ENCODE data around the gene AGPAT1. TPM values are rescaled to one million over a fixed set of nuclear protein-coding genes. Genes with fewer than 3 reads are reported as not detected.

The AGPAT1 gene
- polyA plus RNA-seq, 5 donors: 65.1 to 83.4 (median 71.7) TPM

DNA sequence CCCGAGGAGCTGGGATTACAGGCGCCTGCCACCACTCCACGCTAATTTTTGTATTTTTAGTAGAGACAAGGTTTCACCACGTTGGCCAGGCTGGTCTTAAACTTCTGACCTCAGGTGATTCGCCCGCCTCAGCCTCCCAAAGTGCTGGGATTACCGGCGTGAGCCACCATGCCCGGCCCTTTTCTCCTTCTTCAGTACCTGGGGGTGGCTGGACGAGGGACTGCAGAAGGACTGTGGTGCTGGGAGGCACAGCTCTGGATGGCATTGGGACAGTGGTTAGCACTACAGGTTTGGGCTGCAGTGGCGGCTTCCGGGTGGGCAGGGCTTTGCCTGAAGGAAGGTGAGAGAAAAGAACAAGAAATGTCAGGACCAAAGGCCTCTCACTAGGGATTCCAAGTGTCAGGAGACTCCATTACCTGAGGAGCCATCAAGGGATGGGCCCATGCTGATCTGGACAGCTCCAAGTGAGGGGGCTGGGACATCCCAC lies 55.3 kb downstream of the AGPAT1 start:
- DNase-seq: no peak

DNA sequence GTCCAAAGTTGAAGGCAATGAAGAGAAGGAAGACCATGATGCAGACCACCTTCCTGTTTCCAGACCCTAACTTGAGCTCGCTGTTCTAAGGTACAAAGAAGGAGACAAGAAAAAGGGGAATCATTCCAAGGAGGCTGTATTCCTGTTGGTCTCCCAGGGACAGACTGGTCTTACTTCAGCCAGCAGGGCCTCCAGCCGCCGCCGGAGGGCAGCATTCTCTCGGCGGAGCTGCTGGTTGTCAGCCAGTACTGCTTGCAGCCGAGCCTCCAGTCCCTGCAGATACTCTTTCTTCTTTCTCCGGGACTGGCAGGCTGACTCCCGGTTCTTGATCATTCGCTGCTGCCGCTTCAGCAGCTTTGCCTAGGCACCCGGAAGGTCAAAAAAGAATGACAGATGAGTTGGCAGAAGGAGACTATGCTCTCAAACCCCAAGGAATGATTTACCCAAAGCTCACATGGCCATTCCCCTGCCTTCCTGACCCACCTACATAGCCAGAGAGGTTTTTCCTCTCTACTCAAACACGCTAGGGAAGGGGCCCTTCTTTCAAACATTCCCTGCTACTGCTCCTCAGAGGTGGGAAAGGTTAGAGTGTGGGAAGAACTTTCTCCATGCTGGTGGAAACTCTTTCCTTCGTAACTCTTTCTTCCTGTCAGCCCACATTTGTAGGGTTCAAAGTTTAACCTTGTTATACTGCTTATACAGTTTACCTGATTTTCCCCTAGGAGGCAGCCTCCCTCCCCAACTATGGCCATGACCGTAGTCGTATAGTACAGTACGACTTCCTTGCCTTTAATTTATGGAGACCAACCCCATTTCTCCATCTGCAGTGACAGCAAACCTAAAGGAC lies 56.9 kb downstream of the AGPAT1 start:
- DNase-seq: peak; percentile 74 to 82

Other genes with a start within 250 kb of the AGPAT1 start
- gene C2, start 248.4 kb downstream of the AGPAT1 start, polyA plus RNA-seq (ENCODE audit: insufficient read depth in 1 of 5, insufficient read length in 5 of 5, low replicate concordance in 1 of 5): 1 to 10 TPM; 3.6 to 7.4 (median 6.0) TPM
- gene CFB, start 230.0 kb downstream of the AGPAT1 start, polyA plus RNA-seq (ENCODE audit: insufficient read depth in 1 of 5, insufficient read length in 5 of 5, low replicate concordance in 1 of 5): 1 to 10 TPM; 2.1 to 8.6 (median 4.3) TPM
- 10 to 100 TPM; 76.5 to 93.4 (median 81.9) TPM for gene NELFE, start 217.1 kb downstream of the AGPAT1 start, polyA plus RNA-seq (ENCODE audit: insufficient read depth in 1 of 5, insufficient read length in 5 of 5, low replicate concordance in 1 of 5)
- 10 to 100 TPM; 32.1 to 43.2 (median 41.7) TPM for gene SKIC2, start 216.9 kb downstream of the AGPAT1 start, polyA plus RNA-seq (ENCODE audit: insufficient read depth in 1 of 5, insufficient read length in 5 of 5, low replicate concordance in 1 of 5)
- gene DXO, start 203.9 kb downstream of the AGPAT1 start, polyA plus RNA-seq (ENCODE audit: insufficient read depth in 1 of 5, insufficient read length in 5 of 5, low replicate concordance in 1 of 5): 10 to 100 TPM; 22.7 to 31.8 (median 27.5) TPM
- gene C4A, start 194.0 kb downstream of the AGPAT1 start, polyA plus RNA-seq (ENCODE audit: insufficient read depth in 1 of 5, insufficient read length in 5 of 5, low replicate concordance in 1 of 5): 10 to 100 TPM in 1 of 5 donors, 1 to 10 TPM in 4; 4.6 to 17.8 (median 7.6) TPM
- 10 to 100 TPM in 2 of 5 donors, 1 to 10 TPM in 3; 6.0 to 20.5 (median 8.7) TPM for gene C4B, start 161.3 kb downstream of the AGPAT1 start, polyA plus RNA-seq (ENCODE audit: insufficient read depth in 1 of 5, insufficient read length in 5 of 5, low replicate concordance in 1 of 5)
- gene CYP21A2, start 137.7 kb downstream of the AGPAT1 start, polyA plus RNA-seq (ENCODE audit: insufficient read depth in 1 of 5, insufficient read length in 5 of 5, low replicate concordance in 1 of 5): 1 to 10 TPM in 1 of 5 donors, under 1 TPM in 4; 0.26 to 1.2 (median 0.87) TPM
- gene TNXB, start 66.7 kb downstream of the AGPAT1 start, polyA plus RNA-seq (ENCODE audit: insufficient read depth in 1 of 5, insufficient read length in 5 of 5, low replicate concordance in 1 of 5): 10 to 100 TPM in 4 of 5 donors, 1 to 10 TPM in 1; 9.0 to 24.8 (median 11.6) TPM
- 10 to 100 TPM; 88.5 to 98.9 (median 91.0) TPM for gene ATF6B, start 47.8 kb downstream of the AGPAT1 start, polyA plus RNA-seq (ENCODE audit: insufficient read depth in 1 of 5, insufficient read length in 5 of 5, low replicate concordance in 1 of 5)
- gene FKBPL, start 45.8 kb downstream of the AGPAT1 start, polyA plus RNA-seq (ENCODE audit: insufficient read depth in 1 of 5, insufficient read length in 5 of 5, low replicate concordance in 1 of 5): 1 to 10 TPM; 6.1 to 8.5 (median 6.2) TPM
- gene PRRT1, start 24.1 kb downstream of the AGPAT1 start, polyA plus RNA-seq (ENCODE audit: insufficient read depth in 1 of 5, insufficient read length in 5 of 5, low replicate concordance in 1 of 5): 1 to 10 TPM in 3 of 5 donors, under 1 TPM in 2; 0.79 to 2.2 (median 1.1) TPM
- 10 to 100 TPM; 24.9 to 37.8 (median 26.7) TPM for gene PPT2, start 21.9 kb downstream of the AGPAT1 start, polyA plus RNA-seq (ENCODE audit: insufficient read depth in 1 of 5, insufficient read length in 5 of 5, low replicate concordance in 1 of 5)
- 10 to 100 TPM; 23.6 to 33.7 (median 26.2) TPM for gene EGFL8, start 11.5 kb downstream of the AGPAT1 start, polyA plus RNA-seq (ENCODE audit: insufficient read depth in 1 of 5, insufficient read length in 5 of 5, low replicate concordance in 1 of 5)
- 10 to 100 TPM; 69.6 to 81.7 (median 75.8) TPM for gene RNF5, start 2.3 kb upstream of the AGPAT1 start, polyA plus RNA-seq (ENCODE audit: insufficient read depth in 1 of 5, insufficient read length in 5 of 5, low replicate concordance in 1 of 5)
- gene AGER, start 8.2 kb upstream of the AGPAT1 start, polyA plus RNA-seq (ENCODE audit: insufficient read depth in 1 of 5, insufficient read length in 5 of 5, low replicate concordance in 1 of 5): 100 to 1,000 TPM in 1 of 5 donors, 10 to 100 TPM in 4; 67.3 to 112 (median 80.4) TPM
- gene PBX2, start 14.1 kb upstream of the AGPAT1 start, polyA plus RNA-seq (ENCODE audit: insufficient read depth in 1 of 5, insufficient read length in 5 of 5, low replicate concordance in 1 of 5): 100 to 1,000 TPM; 158 to 182 (median 162) TPM
- 10 to 100 TPM; 16.1 to 20.8 (median 18.1) TPM for gene GPSM3, start 16.6 kb upstream of the AGPAT1 start, polyA plus RNA-seq (ENCODE audit: insufficient read depth in 1 of 5, insufficient read length in 5 of 5, low replicate concordance in 1 of 5)
- gene NOTCH4, start 48.0 kb upstream of the AGPAT1 start, polyA plus RNA-seq (ENCODE audit: insufficient read depth in 1 of 5, insufficient read length in 5 of 5, low replicate concordance in 1 of 5): 10 to 100 TPM; 35.5 to 56.8 (median 46.9) TPM
- under 1 TPM in 4 of 5 donors, not detected in 1; 0.15 to 0.49 (median 0.42) TPM for gene TSBP1, start 195.8 kb upstream of the AGPAT1 start, polyA plus RNA-seq (ENCODE audit: insufficient read depth in 1 of 5, insufficient read length in 5 of 5, low replicate concordance in 1 of 5)
- gene BTNL2, start 231.1 kb upstream of the AGPAT1 start, polyA plus RNA-seq (ENCODE audit: insufficient read depth in 1 of 5, insufficient read length in 5 of 5, low replicate concordance in 1 of 5): 1 to 10 TPM in 3 of 5 donors, under 1 TPM in 2; 0.78 to 2.1 (median 1.7) TPM

Measured in right lung (tissue), 5 donors.